ENCODE results near the gene TESMIN. TPM values are rescaled to one million over a fixed set of nuclear protein-coding genes. Genes with fewer than 3 reads are reported as not detected.

Gene TESMIN
- polyA plus RNA-seq, 1 donor (not counting 4 experiments of a cell fraction or from before 2014, with no cell fraction given): 4.0 TPM

DNA sequence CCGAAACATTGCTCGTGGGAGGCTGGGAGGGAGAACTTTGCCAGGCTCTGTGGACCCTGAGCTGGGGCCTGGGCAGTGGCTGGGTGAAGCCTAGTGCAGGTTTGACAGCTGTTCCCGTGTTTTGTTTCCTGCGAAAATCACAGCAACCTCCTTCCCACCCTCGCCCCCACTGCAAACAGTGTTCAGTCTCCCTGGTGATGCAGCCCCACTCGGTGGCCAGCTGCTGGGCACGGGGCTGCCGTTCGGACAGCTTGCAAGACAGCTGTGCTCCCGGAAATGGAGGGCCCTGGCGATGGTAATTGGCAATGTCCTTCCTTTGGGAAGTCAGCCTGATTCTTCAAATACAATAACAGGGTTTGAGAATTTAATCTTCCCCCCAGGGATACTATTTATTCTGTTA lies 77.3 kb downstream of the TESMIN start:
- Histone ChIP-seq H3K4me1 (ENCODE audit: control insufficient read depth, extremely low read depth, insufficient read depth, low read length) (no peaks in the 10 kb centered on the region), H3K27ac (ENCODE audit: control insufficient read depth, insufficient read depth, low read length) (no peak overlapping the region), H3K9ac (ENCODE audit: control insufficient read depth, extremely low read depth, insufficient read depth, low read length) (no peak overlapping the region), H3K9me3 (ENCODE audit: control insufficient read depth, low read depth, low read length) (peaks cover 1% of the 10 kb centered on the region), H2AFZ (ENCODE audit: control insufficient read depth, low read length) (no peak overlapping the region), H3K36me3 (ENCODE audit: control insufficient read depth in 2 of 2, extremely low read depth in 1 of 2, insufficient read depth in 2 of 2, low read length in 2 of 2) (no peaks in the 10 kb centered on the region), H3K27me3 (ENCODE audit: control insufficient read depth, extremely low read depth, insufficient read depth, low read length) (no peaks in the 10 kb centered on the region), H3K4me2 (ENCODE audit: control insufficient read depth, extremely low read depth, insufficient read depth, low read depth, low read length) (no peak overlapping the region), H4K20me1 (ENCODE audit: control insufficient read depth, extremely low read depth, insufficient read depth, low read length) (no peaks in the 10 kb centered on the region), H3K9me1 (ENCODE audit: control insufficient read depth, extremely low read depth, insufficient read depth, low read length) (no peaks in the 10 kb centered on the region), H3K4me3 (ENCODE audit: control insufficient read depth in 2 of 3, extremely low read depth in 1 of 3, insufficient read depth in 2 of 3, low read depth in 1 of 3, low read length in 3 of 3) (no peak overlapping the region), H3K79me2 (ENCODE audit: control insufficient read depth, insufficient read depth, low read length) (no peaks in the 10 kb centered on the region)
- DNase-seq (ENCODE audit: low read depth, low spot score): no peak
- TF ChIP-seq, protein P1, sequence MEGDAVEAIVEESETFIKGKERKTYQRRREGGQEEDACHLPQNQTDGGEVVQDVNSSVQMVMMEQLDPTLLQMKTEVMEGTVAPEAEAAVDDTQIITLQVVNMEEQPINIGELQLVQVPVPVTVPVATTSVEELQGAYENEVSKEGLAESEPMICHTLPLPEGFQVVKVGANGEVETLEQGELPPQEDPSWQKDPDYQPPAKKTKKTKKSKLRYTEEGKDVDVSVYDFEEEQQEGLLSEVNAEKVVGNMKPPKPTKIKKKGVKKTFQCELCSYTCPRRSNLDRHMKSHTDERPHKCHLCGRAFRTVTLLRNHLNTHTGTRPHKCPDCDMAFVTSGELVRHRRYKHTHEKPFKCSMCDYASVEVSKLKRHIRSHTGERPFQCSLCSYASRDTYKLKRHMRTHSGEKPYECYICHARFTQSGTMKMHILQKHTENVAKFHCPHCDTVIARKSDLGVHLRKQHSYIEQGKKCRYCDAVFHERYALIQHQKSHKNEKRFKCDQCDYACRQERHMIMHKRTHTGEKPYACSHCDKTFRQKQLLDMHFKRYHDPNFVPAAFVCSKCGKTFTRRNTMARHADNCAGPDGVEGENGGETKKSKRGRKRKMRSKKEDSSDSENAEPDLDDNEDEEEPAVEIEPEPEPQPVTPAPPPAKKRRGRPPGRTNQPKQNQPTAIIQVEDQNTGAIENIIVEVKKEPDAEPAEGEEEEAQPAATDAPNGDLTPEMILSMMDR (optimal IDR thresholded peaks at IDR 0.05 in 1 of 3, IDR thresholded peaks at IDR 0.05 in 1 of 3, conservative IDR thresholded peaks at IDR 0.05 in 1 of 3; ENCODE audit: extremely low read depth in 1 of 3, insufficient read depth in 2 of 3, low read length in 3 of 3): no peak
- TF ChIP-seq EZH2 (IDR thresholded peaks at IDR 0.05; ENCODE audit: low read length): no peak
- FAIRE-seq: no peak
- dilution Hi-C loops (cut with MboI; ENCODE audit: extremely low pct_ligation_motif_present, low sequenced_read_pairs): no loop called here

DNA sequence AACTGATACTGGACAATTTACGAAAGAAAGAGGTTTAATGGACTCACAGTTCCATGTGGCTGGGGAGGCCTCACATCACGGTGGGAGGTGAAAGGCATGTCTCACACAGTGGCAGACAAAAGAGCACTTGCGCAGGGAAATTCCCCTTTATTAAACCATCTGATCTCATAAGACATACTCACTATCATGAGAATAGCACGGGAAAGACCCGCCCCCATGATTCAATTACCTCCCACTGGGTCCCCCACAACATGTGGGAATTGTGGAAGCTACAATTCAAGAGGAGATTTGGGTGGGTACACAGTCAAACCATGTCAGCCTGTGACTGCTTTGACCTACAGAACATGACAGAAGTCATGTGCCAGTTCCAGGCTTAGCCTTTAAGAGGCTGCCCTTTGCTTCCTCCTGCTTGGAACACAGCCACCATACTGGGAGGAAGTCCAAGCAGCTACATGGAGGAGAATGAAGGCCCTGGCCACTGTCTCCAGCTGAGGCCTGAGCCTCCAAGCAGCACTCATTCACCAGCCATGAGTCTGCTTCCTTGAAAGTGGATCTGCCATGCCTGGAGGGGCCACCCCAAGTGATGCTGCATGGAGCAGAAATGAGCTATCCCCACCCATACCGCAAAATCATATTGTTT lies 77.9 kb downstream of the TESMIN start:
- Histone ChIP-seq H3K9me3 (ENCODE audit: control insufficient read depth, low read depth, low read length) (peaks cover 1% of the 10 kb centered on the region), H4K20me1 (ENCODE audit: control insufficient read depth, extremely low read depth, insufficient read depth, low read length) (no peaks in the 10 kb centered on the region), H3K9ac (ENCODE audit: control insufficient read depth, extremely low read depth, insufficient read depth, low read length) (no peak overlapping the region), H2AFZ (ENCODE audit: control insufficient read depth, low read length) (no peak overlapping the region), H3K4me3 (ENCODE audit: control insufficient read depth in 2 of 3, extremely low read depth in 1 of 3, insufficient read depth in 2 of 3, low read depth in 1 of 3, low read length in 3 of 3) (no peak overlapping the region), H3K79me2 (ENCODE audit: control insufficient read depth, insufficient read depth, low read length) (no peaks in the 10 kb centered on the region), H3K27ac (ENCODE audit: control insufficient read depth, insufficient read depth, low read length) (no peak overlapping the region), H3K4me1 (ENCODE audit: control insufficient read depth, extremely low read depth, insufficient read depth, low read length) (no peaks in the 10 kb centered on the region), H3K9me1 (ENCODE audit: control insufficient read depth, extremely low read depth, insufficient read depth, low read length) (no peaks in the 10 kb centered on the region), H3K4me2 (ENCODE audit: control insufficient read depth, extremely low read depth, insufficient read depth, low read depth, low read length) (no peak overlapping the region), H3K36me3 (ENCODE audit: control insufficient read depth in 2 of 2, extremely low read depth in 1 of 2, insufficient read depth in 2 of 2, low read length in 2 of 2) (no peaks in the 10 kb centered on the region), H3K27me3 (ENCODE audit: control insufficient read depth, extremely low read depth, insufficient read depth, low read length) (no peaks in the 10 kb centered on the region)
- no peak for TF ChIP-seq EZH2 (IDR thresholded peaks at IDR 0.05; ENCODE audit: low read length)
- TF ChIP-seq, protein P1 (optimal IDR thresholded peaks at IDR 0.05 in 1 of 3, IDR thresholded peaks at IDR 0.05 in 1 of 3, conservative IDR thresholded peaks at IDR 0.05 in 1 of 3; ENCODE audit: extremely low read depth in 1 of 3, insufficient read depth in 2 of 3, low read length in 3 of 3): no peak
- FAIRE-seq (no peak), DNase-seq (ENCODE audit: low read depth, low spot score) (no peak)
- dilution Hi-C loops (cut with MboI; ENCODE audit: extremely low pct_ligation_motif_present, low sequenced_read_pairs): no loop called here
